Neural progenitor cell (in vitro differentiated cells): ENCODE measurements around the gene SYTL3. TPM values are rescaled to one million over a fixed set of nuclear protein-coding genes. Genes with fewer than 3 reads are reported as not detected.

Experiments used
- DNase-seq: peaks from one replicate; pipeline ENCODE4 v3.0.0-alpha.2; 2016; ENCODE audit warnings: low spot score
- H2AFZ ChIP-seq: fragments of 200-600 bp; sonication (generic); replicated peaks from 2 replicates; pipeline ENCODE4 v1.6.1; 2016; ENCODE audit warnings: antibody characterized with exemption
- H3F3A ChIP-seq: fragments of 200-600 bp; sonication (generic); 2 replicates; pipeline ENCODE4 v1.6.1; 2016; ENCODE audit warnings: antibody characterized with exemption, low read depth
- H3K27ac ChIP-seq: fragments of 200-600 bp; sonication (generic); 2 replicates; pipeline ENCODE4 v1.5.1; 2016; ENCODE audit warnings: mild to moderate bottlenecking
- H3K27me3 ChIP-seq: fragments of 200-600 bp; sonication (generic); 2 replicates; pipeline ENCODE4 v1.6.1; 2016; ENCODE audit warnings: mild to moderate bottlenecking, moderate library complexity
- H3K36me3 ChIP-seq: fragments of 200-600 bp; sonication (generic); 2 replicates; pipeline ENCODE4 v1.5.1; 2016
- H3K4me1 ChIP-seq: fragments of 200-600 bp; sonication (generic); 2 replicates; pipeline ENCODE4 v1.6.1; 2016; ENCODE audit warnings: mixed run types
- H3K4me2 ChIP-seq: fragments of 200-600 bp; sonication (generic); 2 replicates; pipeline ENCODE4 v1.6.1; 2016
- H3K4me3 ChIP-seq: fragments of 200-600 bp; sonication (generic); 2 replicates; pipeline ENCODE4 v1.5.1; 2016
- H3K79me2 ChIP-seq: fragments of 200-600 bp; sonication (generic); 2 replicates; pipeline ENCODE4 v1.6.1; 2016; ENCODE audit warnings: low read depth
- H3K9ac ChIP-seq: fragments of 200-600 bp; sonication (generic); 2 replicates; pipeline ENCODE4 v1.6.1; 2016
- H3K9me3 ChIP-seq: fragments of 200-600 bp; sonication (generic); 2 replicates; pipeline ENCODE4 v1.5.1; 2016; ENCODE audit warnings: low read depth
- H4K20me1 ChIP-seq: fragments of 200-600 bp; sonication (generic); 2 replicates; pipeline ENCODE4 v1.6.1; 2016; ENCODE audit warnings: low read depth
- H3K27ac Mint-ChIP-seq: 3 replicates; pipeline ENCODE4 v1.8.0; 2021; ENCODE audit warnings: mixed read lengths
- H3K27me3 Mint-ChIP-seq: 2 replicates; pipeline ENCODE4 v1.8.0; 2022; ENCODE audit warnings: low read depth, mild to moderate bottlenecking, inconsistent platforms, moderate library complexity, mixed read lengths; ENCODE audit not compliant: insufficient read depth
- H3K36me3 Mint-ChIP-seq: 3 replicates; pipeline ENCODE4 v1.8.0; 2021; ENCODE audit warnings: mixed read lengths
- H3K4me1 Mint-ChIP-seq: 3 replicates; pipeline ENCODE4 v1.8.0; 2021; ENCODE audit warnings: mixed read lengths
- H3K4me3 Mint-ChIP-seq: 3 replicates; pipeline ENCODE4 v1.8.0; 2021; ENCODE audit warnings: mild to moderate bottlenecking, moderate library complexity, mixed read lengths
- H3K9me3 Mint-ChIP-seq: 3 replicates; pipeline ENCODE4 v1.8.0; 2020; ENCODE audit warnings: mixed read lengths
- CTCF ChIP-seq: fragments of 200-600 bp; sonication (generic); IDR thresholded peaks from 2 replicates; pipeline ENCODE4 v1.5.1; 2017; ENCODE audit warnings: antibody characterized with exemption, mild to moderate bottlenecking
- EZH2 ChIP-seq: fragments of 200-600 bp; sonication (generic); IDR thresholded peaks from 2 replicates; pipeline ENCODE4 v1.6.1; 2017; ENCODE audit warnings: antibody characterized with exemption, mild to moderate bottlenecking, moderate library complexity
- EZH2phosphoT487 ChIP-seq: fragments of 200-600 bp; sonication (generic); IDR thresholded peaks from 2 replicates; pipeline ENCODE4 v1.6.1; 2017; ENCODE audit warnings: antibody characterized with exemption
- total RNA-seq: library from RNA; depleted of rRNA; stranded (reverse); fragments of >200 nt; gene quantifications from 2 replicates; pipeline ENCODE4 v1.2.3, GENCODE V29; 2015; ENCODE audit warnings: low replicate concordance

The SYTL3 gene
- total RNA-seq, 1 donor from 2014 or later = not detected

DNA sequence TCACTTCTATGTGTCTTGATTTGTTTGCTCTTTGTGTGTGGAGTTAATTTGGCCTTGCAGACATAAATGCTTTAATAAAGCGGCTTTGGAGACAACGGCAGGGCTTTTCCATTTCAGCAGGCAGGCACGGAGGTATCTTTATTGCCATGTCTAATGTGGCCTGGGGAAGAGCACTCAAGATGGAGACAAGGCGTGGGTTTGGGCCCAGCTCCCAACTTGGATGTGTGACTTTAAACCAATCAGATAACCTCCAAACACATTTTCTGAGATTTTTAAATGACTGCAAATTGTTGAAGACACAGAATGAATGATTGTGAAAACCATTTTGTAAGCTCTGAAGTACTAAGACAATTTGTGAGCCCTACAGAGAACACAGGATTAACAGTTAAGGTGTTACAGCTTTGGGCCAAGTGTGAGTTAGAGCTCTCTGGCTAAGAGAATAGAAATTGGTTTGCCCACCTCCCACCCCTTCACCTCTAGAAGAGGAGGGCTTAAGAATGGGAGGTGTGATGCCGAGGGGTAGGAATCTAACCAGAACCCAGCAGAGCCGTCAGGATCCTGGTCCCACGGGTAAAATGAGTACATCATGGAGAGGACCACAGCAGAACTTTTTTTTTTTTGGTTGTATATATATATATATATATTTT, 14.3 kb upstream of the SYTL3 start:
- TF ChIP-seq EZH2 = no peak
- no peak for TF ChIP-seq EZH2phosphoT487
- no peak for TF ChIP-seq CTCF
- H3K27ac ChIP-seq = no peak overlapping the region
- Mint-ChIP-seq H3K4me3 (no peak overlapping the region), H3K4me1 (peaks cover 23% of the 10 kb centered on the region), H3K27ac (no peak overlapping the region), H3K27me3 (peaks cover 5% of the 10 kb centered on the region), H3K9me3 (no peaks in the 10 kb centered on the region), H3K36me3 (peaks cover 41% of the 10 kb centered on the region)
- peaks cover 9% of the 10 kb centered on the region for H3K79me2 ChIP-seq
- H2AFZ ChIP-seq = no peak overlapping the region
- H3K36me3 ChIP-seq = no peaks in the 10 kb centered on the region
- no peak overlapping the region for H3K4me2 ChIP-seq
- H3K9ac ChIP-seq = no peak overlapping the region
- no peak for DNase-seq
- H3K4me1 ChIP-seq = peaks cover 5% of the 10 kb centered on the region
- no peak overlapping the region for H3K4me3 ChIP-seq
- H4K20me1 ChIP-seq = peaks cover 11% of the 10 kb centered on the region
- H3F3A ChIP-seq = no peaks in the 10 kb centered on the region
- H3K9me3 ChIP-seq = no peaks in the 10 kb centered on the region
- H3K27me3 ChIP-seq = no peaks in the 10 kb centered on the region

- Histone ChIP-seq H3K4me3 (no peak overlapping the region), H3K36me3 (no peaks in the 10 kb centered on the region), H3K79me2 (peaks cover 21% of the 10 kb centered on the region), H4K20me1 (peaks cover 21% of the 10 kb centered on the region), H3F3A (no peaks in the 10 kb centered on the region), H3K9ac (no peak overlapping the region), H3K9me3 (no peaks in the 10 kb centered on the region), H3K4me2 (no peak overlapping the region), H3K4me1 (peaks cover 9% of the 10 kb centered on the region), H3K27ac (no peak overlapping the region), H2AFZ (no peak overlapping the region), H3K27me3 (no peaks in the 10 kb centered on the region)
- TF ChIP-seq EZH2phosphoT487 (no peak), CTCF (no peak), EZH2 (no peak)
- Mint-ChIP-seq H3K9me3 (no peaks in the 10 kb centered on the region), H3K27ac (no peak overlapping the region), H3K36me3 (peaks cover 40% of the 10 kb centered on the region), H3K27me3 (peaks cover 5% of the 10 kb centered on the region), H3K4me1 (peaks cover 30% of the 10 kb centered on the region), H3K4me3 (no peak overlapping the region)
- DNase-seq = no peak
These were observed 13.1 kb upstream of the SYTL3 start for GRCh38 chr6:158636778-158637177.

GRCh38 chr6:158638324-158638854, 11.5 kb upstream of the SYTL3 start:
- Mint-ChIP-seq H3K27ac (no peak overlapping the region), H3K27me3 (no peaks in the 10 kb centered on the region), H3K4me1 (peaks cover 43% of the 10 kb centered on the region), H3K4me3 (no peak overlapping the region), H3K9me3 (no peaks in the 10 kb centered on the region), H3K36me3 (peaks cover 43% of the 10 kb centered on the region)
- H3K4me3 ChIP-seq = no peak overlapping the region
- no peak overlapping the region for H3K27ac ChIP-seq
- H3K9me3 ChIP-seq = no peaks in the 10 kb centered on the region
- H2AFZ ChIP-seq = no peak overlapping the region
- H3K4me1 ChIP-seq = peaks cover 13% of the 10 kb centered on the region
- no peak overlapping the region for H3K4me2 ChIP-seq
- no peaks in the 10 kb centered on the region for H3K27me3 ChIP-seq
- H3F3A ChIP-seq = no peaks in the 10 kb centered on the region
- H3K9ac ChIP-seq = no peak overlapping the region
- no peak for DNase-seq
- no peaks in the 10 kb centered on the region for H3K36me3 ChIP-seq
- TF ChIP-seq CTCF (no peak), EZH2 (no peak), EZH2phosphoT487 (no peak)
- H4K20me1 ChIP-seq = peaks cover 37% of the 10 kb centered on the region
- H3K79me2 ChIP-seq = peaks cover 37% of the 10 kb centered on the region
